ENCODE results near the gene DAPK3.
"Not testable (repeated sequence)": the region's sequence is repeated elsewhere in the genome, so short reads cannot be mapped to it uniquely, and the experiment has no call there.

The DAPK3 gene

DNA sequence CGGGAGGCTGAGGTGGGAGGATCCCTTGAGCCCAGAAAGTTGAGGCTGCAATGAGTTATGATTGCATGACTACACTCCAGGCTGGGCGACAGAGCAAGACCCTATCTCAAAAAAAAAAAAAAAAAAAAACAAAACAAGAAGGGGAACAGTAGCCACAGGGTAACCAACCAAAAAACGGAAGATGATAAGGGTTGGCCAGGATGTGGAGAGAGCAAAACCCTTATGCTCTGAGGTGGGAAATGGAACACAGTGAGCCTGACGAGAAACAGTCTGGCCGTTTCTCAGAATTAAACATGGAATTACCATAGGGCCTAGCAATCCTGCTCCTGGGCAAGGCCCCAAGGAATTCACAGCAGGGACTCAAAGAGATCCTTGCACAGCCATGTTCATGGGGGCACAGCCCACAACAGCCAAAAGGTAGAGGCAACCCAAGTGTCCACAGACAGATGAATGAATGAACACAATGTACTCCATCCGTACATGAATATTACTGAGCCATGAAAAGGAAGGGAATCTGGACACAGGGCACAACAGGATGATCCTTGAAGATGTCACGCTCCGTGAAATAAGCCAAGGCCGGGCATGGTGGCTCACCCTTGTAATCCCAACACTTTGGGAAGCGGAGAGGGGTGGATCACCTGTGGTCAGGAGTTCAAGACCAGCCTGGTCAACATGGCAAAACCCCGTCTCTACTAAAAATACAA is 26.7 kb downstream of the DAPK3 start:
- no peak for DNase-seq (ENCODE audit: low read depth)
- TF ChIP-seq, protein P1, sequence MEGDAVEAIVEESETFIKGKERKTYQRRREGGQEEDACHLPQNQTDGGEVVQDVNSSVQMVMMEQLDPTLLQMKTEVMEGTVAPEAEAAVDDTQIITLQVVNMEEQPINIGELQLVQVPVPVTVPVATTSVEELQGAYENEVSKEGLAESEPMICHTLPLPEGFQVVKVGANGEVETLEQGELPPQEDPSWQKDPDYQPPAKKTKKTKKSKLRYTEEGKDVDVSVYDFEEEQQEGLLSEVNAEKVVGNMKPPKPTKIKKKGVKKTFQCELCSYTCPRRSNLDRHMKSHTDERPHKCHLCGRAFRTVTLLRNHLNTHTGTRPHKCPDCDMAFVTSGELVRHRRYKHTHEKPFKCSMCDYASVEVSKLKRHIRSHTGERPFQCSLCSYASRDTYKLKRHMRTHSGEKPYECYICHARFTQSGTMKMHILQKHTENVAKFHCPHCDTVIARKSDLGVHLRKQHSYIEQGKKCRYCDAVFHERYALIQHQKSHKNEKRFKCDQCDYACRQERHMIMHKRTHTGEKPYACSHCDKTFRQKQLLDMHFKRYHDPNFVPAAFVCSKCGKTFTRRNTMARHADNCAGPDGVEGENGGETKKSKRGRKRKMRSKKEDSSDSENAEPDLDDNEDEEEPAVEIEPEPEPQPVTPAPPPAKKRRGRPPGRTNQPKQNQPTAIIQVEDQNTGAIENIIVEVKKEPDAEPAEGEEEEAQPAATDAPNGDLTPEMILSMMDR (conservative IDR thresholded peaks at IDR 0.05; ENCODE audit: low read depth, low read length): no peak
- H3K4me3 ChIP-seq (ENCODE audit: low read depth, low read length): no peak overlapping the region

GRCh38 chr19:3942790-3943409 is 28.0 kb downstream of the DAPK3 start:
- DNase-seq (ENCODE audit: low read depth): no peak
- TF ChIP-seq, protein P1 (conservative IDR thresholded peaks at IDR 0.05; ENCODE audit: low read depth, low read length): no peak
- H3K4me3 ChIP-seq (ENCODE audit: low read depth, low read length): no peak overlapping the region

- not testable (repeated sequence) for H3K4me3 ChIP-seq (ENCODE audit: low read depth, low read length)
Measured at GRCh38 chr19:3938300-3938950, 32.5 kb downstream of the DAPK3 start.

DNA sequence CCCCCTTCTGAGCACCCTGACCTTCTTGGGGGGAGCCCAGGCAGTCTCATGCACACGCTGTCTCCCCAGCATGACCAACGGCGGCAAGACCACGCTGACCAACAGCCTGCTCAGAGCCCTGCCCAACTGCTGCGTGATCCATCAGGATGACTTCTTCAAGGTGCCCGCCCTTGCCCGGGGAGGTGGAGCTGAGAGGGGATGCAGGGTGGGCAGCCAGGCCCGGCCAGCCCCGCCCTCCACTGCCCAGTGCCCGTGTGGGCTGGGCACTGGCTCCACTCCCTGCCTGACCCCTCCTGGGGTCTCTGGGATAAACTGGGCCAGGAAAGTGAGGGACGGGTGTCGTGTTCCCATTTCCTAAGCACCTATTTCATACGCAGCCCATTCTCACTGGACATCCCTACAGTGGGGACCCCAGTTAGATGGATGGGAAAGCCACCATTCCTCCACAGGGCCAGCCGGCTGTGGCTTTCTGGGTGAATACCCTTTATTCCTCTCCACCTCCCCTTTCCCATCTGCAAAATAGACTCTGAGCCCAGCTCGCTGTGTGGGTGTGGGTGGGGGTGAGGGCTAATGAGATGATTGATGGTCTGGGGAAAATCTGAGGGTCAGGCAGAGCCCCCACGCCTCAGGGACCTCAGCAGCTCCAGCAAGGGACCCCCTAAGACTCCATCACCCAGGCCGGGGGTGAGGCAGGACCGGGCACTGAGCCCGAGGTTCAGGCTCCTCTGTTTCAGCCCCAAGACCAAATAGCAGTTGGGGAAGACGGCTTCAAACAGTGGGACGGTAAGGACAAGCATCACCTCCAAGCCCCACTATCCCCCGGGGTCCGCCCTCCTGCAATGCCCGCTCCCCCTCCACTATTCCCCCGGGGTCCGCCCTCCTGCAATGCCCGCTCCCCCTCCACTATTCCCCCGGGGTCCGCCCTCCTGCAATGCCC is 34.1 kb downstream of the DAPK3 start:
- DNase-seq (ENCODE audit: low read depth): no peak
- TF ChIP-seq, protein P1 (conservative IDR thresholded peaks at IDR 0.05; ENCODE audit: low read depth, low read length): no peak
- H3K4me3 ChIP-seq (ENCODE audit: low read depth, low read length): no peak overlapping the region

More at GRCh38 chr19:3938300-3938950, 32.5 kb downstream of the DAPK3 start:
- DNase-seq (ENCODE audit: low read depth): not testable (repeated sequence)

DNA sequence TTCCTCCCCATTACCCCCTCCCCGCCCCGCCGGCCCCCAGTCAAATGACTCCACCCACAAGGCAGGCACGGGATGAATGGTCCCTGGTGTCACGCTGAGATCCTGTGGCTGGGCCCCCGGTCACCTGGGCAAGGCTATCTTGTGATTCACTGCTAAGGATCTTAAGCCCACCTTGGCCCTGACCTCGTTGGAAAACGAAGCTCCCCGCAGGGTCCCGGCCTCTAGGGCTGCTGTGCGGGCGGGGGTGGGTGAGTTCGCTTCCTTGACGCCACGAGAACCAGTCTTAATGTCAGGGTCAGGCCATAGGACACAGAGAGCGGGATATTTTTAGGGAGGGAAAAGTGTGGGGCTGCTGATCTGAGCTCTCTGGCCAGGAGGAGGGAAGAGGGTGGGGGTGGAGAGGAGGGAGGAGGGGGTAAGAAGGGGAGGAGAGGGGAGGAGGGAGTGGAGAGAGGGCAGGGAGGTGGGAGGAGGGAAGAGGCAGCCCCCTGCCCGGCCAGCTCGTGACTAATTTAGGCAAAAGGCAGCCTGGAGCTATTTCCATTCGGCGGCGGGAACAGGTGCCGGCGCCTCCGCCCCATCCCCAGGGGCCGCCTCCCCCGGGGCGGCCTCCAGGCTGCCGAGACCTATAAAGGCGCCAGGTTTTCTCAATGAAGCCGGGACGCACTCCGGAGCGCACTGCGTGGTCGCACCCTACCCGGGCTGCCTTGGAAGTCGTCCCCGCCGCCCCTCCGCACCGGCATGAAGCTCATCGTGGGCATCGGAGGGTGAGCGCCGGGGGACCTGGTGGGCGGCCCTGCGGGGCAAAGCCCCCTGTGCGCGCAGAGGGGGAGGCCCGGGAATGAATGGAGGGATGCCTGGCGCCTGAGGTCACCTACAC is 37.7 kb downstream of the DAPK3 start, which contains the start of gene NMRK2:
TSS of gene NMRK2 (plus strand) at position 139 of the 880 bp plus-strand sequence. CDS start at position 742, 603 bp downstream.
- TF ChIP-seq, protein P1 (conservative IDR thresholded peaks at IDR 0.05; ENCODE audit: low read depth, low read length): no peak
- DNase-seq (ENCODE audit: low read depth): no peak
- no peak within 1 kb of the TSS for H3K4me3 ChIP-seq (ENCODE audit: low read depth, low read length)

GRCh38 chr19:3931041-3931440 is 39.9 kb downstream of the DAPK3 start:
- TF ChIP-seq, protein P1 (conservative IDR thresholded peaks at IDR 0.05; ENCODE audit: low read depth, low read length): no peak
- DNase-seq (ENCODE audit: low read depth): no peak
- H3K4me3 ChIP-seq (ENCODE audit: low read depth, low read length): no peak overlapping the region

Data from choroid plexus epithelial cell (primary cell).